ENCODE data around the gene DCAF8L2. TPM values are rescaled to one million over a fixed set of nuclear protein-coding genes. Genes with fewer than 3 reads are reported as not detected.

The DCAF8L2 gene
- total and polyA plus RNA-seq, 10 of the 15 experiments (the other 5 are each of a cell fraction or from before 2014, with no cell fraction given): not detected

- TF ChIP-seq ZBTB40 (IDR thresholded peaks at IDR 0.05; ENCODE audit: borderline replicate concordance) (no peak), MAX (IDR thresholded peaks at IDR 0.05; ENCODE audit: low read depth, low read length) (no peak)
Measured at GRCh38 chrX:27597508-27597907, 7.4 kb downstream of the DCAF8L2 start (continued).

GRCh38 chrX:27598312-27598711, 8.2 kb downstream of the DCAF8L2 start:
- H3K9me3 ChIP-seq (replicated peaks; ENCODE audit: control insufficient read depth, insufficient read depth, low read length): no peaks in the 10 kb centered on the region
- in situ Hi-C loops (cut with MboI): no loop called here
- H3K4me3 ChIP-seq: no peak overlapping the region
- no peak overlapping the region for H3K4me2 ChIP-seq (ENCODE audit: control insufficient read depth, insufficient read depth)
- intact Hi-C loops (cut with micrococcal nuclease; ENCODE audit: unreplicated experiment): loop anchor here (10.0 kb wide), 1 partner anchor 64 kb away; no protein-coding TSS in a partner anchor
- ATAC-seq (no peak), DNase-seq (ENCODE audit: low read depth, low spot score) (no peak), FAIRE-seq (no peak)
- no peaks in the 10 kb centered on the region for H3K36me3 ChIP-seq (ENCODE audit: control insufficient read depth in 2 of 2, insufficient read depth in 2 of 2, low read length in 1 of 2)
- ChIA-PET RAD21 (ENCODE audit: unreplicated experiment) (no interaction called here), POLR2A (no interaction called here), CTCF (no interaction called here), SMC1A (ENCODE audit: uncharacterized antibody, unreplicated experiment) (no interaction called here)
- no peaks in the 10 kb centered on the region for H4K20me1 ChIP-seq (ENCODE audit: control insufficient read depth, insufficient read depth)
- H3K4me1 ChIP-seq (ENCODE audit: control insufficient read depth, insufficient read depth, low read length): no peaks in the 10 kb centered on the region
- H3K27me3 ChIP-seq (replicated peaks in 1 of 2; ENCODE audit: control insufficient read depth in 2 of 2, insufficient read depth in 2 of 2, low read length in 1 of 2): no peaks in the 10 kb centered on the region
- H2AFZ ChIP-seq (ENCODE audit: control insufficient read depth, low read depth, low read length): no peak overlapping the region
- no TSS peak for BruUV-seq (replicated peaks)
- H3K27ac ChIP-seq (ENCODE audit: control insufficient read depth, insufficient read depth): no peak overlapping the region
- no peaks in the 10 kb centered on the region for H3K79me2 ChIP-seq (ENCODE audit: control insufficient read depth, insufficient read depth, low read length)
- 26% methylated on average over 9 of the region's 9 CpGs for WGBS (ENCODE audit: insufficient coverage, insufficient replicate concordance, low lambda C conversion rate, missing lambda C conversion rate)
- no peak overlapping the region for H3K9ac ChIP-seq (ENCODE audit: control insufficient read depth, insufficient read depth, low read length)
- TF ChIP-seq TBL1XR1 (IDR thresholded peaks at IDR 0.05; ENCODE audit: low read depth, low read length) (no peak), ZNF622 (IDR thresholded peaks at IDR 0.05) (no peak), RFX5 (IDR thresholded peaks at IDR 0.05; ENCODE audit: low read depth, low read length) (no peak), JUND (IDR thresholded peaks at IDR 0.05; ENCODE audit: low read depth, low read length) (no peak), NKRF (conservative IDR thresholded peaks at IDR 0.05) (no peak)

Measured in GM12878 (cell line).